ENCODE results near the gene EDEM1.

The EDEM1 gene

DNA sequence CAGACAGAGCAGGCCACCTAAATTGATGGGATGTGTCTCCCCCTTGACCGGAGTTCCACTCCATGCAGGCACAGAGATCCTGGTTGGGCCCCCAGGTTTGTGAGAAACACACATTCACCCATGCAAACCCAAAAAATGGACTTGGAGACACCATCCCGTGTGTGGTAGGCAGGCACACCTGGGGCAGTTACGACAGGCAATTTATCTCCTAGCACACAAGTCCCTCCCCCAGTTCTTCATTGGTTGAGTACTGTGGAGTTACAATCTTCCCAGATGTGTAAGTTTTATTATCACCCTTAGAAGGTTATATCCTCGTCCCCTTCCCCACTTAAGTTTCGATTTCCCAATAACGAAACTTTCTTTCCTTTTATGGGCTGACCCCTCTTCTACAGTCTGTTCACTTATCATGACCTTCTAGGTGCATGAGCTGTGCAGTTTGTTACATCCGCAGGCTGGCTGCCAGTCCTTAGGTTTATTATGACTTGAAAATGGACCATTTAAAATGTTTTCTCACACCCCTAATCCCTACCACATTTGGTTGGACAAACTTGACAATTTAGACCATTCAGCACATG, 38.1 kb upstream of the EDEM1 start:
- Histone ChIP-seq H3K4me3 (ENCODE audit: low read length in 2 of 2) (no peak overlapping the region), H3K9ac (ENCODE audit: low read depth in 1 of 2, low read length in 2 of 2) (no peak overlapping the region), H3K4me1 (ENCODE audit: control insufficient read depth in 2 of 2, insufficient read depth in 2 of 2, low read length in 2 of 2) (no peaks in the 10 kb centered on the region), H3K27me3 (ENCODE audit: control insufficient read depth in 2 of 2, insufficient read depth in 2 of 2, low read length in 2 of 2) (no peaks in the 10 kb centered on the region), H3K9me3 (ENCODE audit: control insufficient read depth in 2 of 2, low read length in 2 of 2) (no peaks in the 10 kb centered on the region), H3K36me3 (ENCODE audit: control insufficient read depth in 2 of 2, insufficient read depth in 2 of 2, low read length in 2 of 2) (no peaks in the 10 kb centered on the region), H3K27ac (ENCODE audit: low read depth in 2 of 2, low read length in 2 of 2) (no peak overlapping the region)

DNA sequence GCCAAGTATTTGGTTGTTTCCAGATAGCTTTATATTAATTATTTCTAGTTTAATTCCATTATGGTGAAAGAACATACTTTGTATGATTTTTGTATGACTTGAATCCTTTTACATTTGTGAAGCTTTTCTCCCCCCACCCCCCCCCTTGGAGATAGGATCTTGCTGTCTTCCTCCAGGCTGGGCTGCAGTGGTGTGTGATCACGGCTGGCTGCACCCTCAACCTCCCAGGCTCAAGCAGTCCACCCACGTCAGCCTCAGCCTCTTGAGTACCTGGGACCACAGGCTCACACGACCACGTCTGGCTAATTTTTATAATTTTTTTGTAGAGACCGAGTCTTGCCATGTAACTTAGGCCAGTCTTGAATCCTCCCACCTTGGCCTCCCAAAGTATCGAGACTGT, 35.9 kb upstream of the EDEM1 start:
- H3K4me1 ChIP-seq (ENCODE audit: control insufficient read depth in 2 of 2, insufficient read depth in 2 of 2, low read length in 2 of 2) = no peaks in the 10 kb centered on the region
- no peak overlapping the region for H3K9ac ChIP-seq (ENCODE audit: low read depth in 1 of 2, low read length in 2 of 2)
- no peak overlapping the region for H3K27ac ChIP-seq (ENCODE audit: low read depth in 2 of 2, low read length in 2 of 2)

DNA sequence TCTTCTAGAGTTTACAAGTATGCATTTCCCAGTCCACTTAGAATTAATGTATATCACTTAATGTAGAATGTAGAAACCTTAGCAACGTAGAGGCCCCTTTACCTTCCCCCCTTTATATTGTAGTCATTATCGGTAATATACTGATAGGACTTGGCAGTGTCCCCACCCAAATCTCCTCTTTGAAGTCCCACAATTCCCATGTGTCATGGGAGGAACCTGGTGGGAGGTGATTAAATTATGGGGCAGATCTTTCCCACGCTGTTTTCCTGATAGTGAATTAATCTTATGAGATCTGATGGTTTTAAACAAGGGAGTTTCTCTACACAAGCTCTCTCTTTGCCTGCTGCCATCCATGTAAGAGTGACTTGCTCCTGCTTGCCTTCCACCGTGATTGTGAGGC, 34.4 kb upstream of the EDEM1 start:
- H3K27me3 ChIP-seq (ENCODE audit: control insufficient read depth in 2 of 2, insufficient read depth in 2 of 2, low read length in 2 of 2) = no peaks in the 10 kb centered on the region
- no peak overlapping the region for H3K27ac ChIP-seq (ENCODE audit: low read depth in 2 of 2, low read length in 2 of 2)
- no peak overlapping the region for H3K9ac ChIP-seq (ENCODE audit: low read depth in 1 of 2, low read length in 2 of 2)
- H3K4me3 ChIP-seq (ENCODE audit: low read length in 2 of 2) = no peak overlapping the region
- H3K9me3 ChIP-seq (ENCODE audit: control insufficient read depth in 2 of 2, low read length in 2 of 2) = no peaks in the 10 kb centered on the region
- H3K36me3 ChIP-seq (ENCODE audit: control insufficient read depth in 2 of 2, insufficient read depth in 2 of 2, low read length in 2 of 2) = no peaks in the 10 kb centered on the region
- no peaks in the 10 kb centered on the region for H3K4me1 ChIP-seq (ENCODE audit: control insufficient read depth in 2 of 2, insufficient read depth in 2 of 2, low read length in 2 of 2)

More for the DNA sequence above, 35.9 kb upstream of the EDEM1 start:
- Histone ChIP-seq H3K27me3 (ENCODE audit: control insufficient read depth in 2 of 2, insufficient read depth in 2 of 2, low read length in 2 of 2) (no peaks in the 10 kb centered on the region), H3K4me3 (ENCODE audit: low read length in 2 of 2) (no peak overlapping the region), H3K9me3 (ENCODE audit: control insufficient read depth in 2 of 2, low read length in 2 of 2) (no peaks in the 10 kb centered on the region), H3K36me3 (ENCODE audit: control insufficient read depth in 2 of 2, insufficient read depth in 2 of 2, low read length in 2 of 2) (no peaks in the 10 kb centered on the region)

DNA sequence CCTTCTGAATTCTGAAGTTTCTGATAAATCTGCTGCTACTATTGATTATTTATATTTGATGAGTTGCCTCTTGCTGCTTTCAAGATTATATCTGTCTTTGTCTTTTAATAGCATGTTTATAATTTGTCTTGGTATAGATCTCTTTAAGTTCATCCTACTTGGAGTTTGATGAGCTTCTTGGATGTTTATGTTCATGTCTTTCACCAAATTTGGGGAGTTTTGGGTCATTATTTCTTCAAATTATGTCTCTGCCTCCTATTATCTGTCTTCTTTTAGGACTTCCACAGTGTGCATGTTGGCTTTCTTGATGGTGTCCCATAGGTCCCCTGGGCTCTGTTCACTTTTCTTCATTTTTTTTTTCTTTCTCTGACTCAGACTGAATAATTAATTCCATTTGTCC, 32.3 kb upstream of the EDEM1 start:
- Histone ChIP-seq H3K9ac (ENCODE audit: low read depth in 1 of 2, low read length in 2 of 2) (no peak overlapping the region), H3K4me1 (ENCODE audit: control insufficient read depth in 2 of 2, insufficient read depth in 2 of 2, low read length in 2 of 2) (no peaks in the 10 kb centered on the region), H3K27me3 (ENCODE audit: control insufficient read depth in 2 of 2, insufficient read depth in 2 of 2, low read length in 2 of 2) (no peaks in the 10 kb centered on the region), H3K36me3 (ENCODE audit: control insufficient read depth in 2 of 2, insufficient read depth in 2 of 2, low read length in 2 of 2) (no peaks in the 10 kb centered on the region), H3K27ac (ENCODE audit: low read depth in 2 of 2, low read length in 2 of 2) (no peak overlapping the region), H3K4me3 (ENCODE audit: low read length in 2 of 2) (no peak overlapping the region), H3K9me3 (ENCODE audit: control insufficient read depth in 2 of 2, low read length in 2 of 2) (no peaks in the 10 kb centered on the region)

DNA sequence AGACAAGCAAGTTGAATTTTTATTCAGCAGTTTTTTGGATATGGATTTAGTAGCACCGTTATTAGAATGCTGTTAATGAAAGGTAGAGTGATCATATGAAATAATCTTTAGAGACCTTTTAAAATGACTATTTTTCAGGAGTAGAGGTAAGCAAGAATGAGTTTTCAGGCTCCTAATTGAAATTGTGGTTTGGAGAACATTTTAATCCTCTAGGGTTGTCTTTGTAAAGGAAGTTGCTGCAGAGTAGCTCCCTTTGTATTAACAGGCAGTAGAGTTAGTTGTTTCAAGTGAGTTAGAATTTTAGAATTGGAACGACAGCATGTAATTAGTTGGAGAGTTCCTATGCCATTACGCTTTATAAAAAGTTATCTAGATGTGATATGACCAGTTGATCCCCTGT, 27.2 kb upstream of the EDEM1 start:
- Histone ChIP-seq H3K4me3 (ENCODE audit: low read length in 2 of 2) (no peak overlapping the region), H3K36me3 (ENCODE audit: control insufficient read depth in 2 of 2, insufficient read depth in 2 of 2, low read length in 2 of 2) (no peaks in the 10 kb centered on the region), H3K9ac (ENCODE audit: low read depth in 1 of 2, low read length in 2 of 2) (no peak overlapping the region), H3K27me3 (ENCODE audit: control insufficient read depth in 2 of 2, insufficient read depth in 2 of 2, low read length in 2 of 2) (no peaks in the 10 kb centered on the region), H3K9me3 (ENCODE audit: control insufficient read depth in 2 of 2, low read length in 2 of 2) (no peaks in the 10 kb centered on the region), H3K4me1 (ENCODE audit: control insufficient read depth in 2 of 2, insufficient read depth in 2 of 2, low read length in 2 of 2) (no peaks in the 10 kb centered on the region), H3K27ac (ENCODE audit: low read depth in 2 of 2, low read length in 2 of 2) (no peak overlapping the region)

DNA sequence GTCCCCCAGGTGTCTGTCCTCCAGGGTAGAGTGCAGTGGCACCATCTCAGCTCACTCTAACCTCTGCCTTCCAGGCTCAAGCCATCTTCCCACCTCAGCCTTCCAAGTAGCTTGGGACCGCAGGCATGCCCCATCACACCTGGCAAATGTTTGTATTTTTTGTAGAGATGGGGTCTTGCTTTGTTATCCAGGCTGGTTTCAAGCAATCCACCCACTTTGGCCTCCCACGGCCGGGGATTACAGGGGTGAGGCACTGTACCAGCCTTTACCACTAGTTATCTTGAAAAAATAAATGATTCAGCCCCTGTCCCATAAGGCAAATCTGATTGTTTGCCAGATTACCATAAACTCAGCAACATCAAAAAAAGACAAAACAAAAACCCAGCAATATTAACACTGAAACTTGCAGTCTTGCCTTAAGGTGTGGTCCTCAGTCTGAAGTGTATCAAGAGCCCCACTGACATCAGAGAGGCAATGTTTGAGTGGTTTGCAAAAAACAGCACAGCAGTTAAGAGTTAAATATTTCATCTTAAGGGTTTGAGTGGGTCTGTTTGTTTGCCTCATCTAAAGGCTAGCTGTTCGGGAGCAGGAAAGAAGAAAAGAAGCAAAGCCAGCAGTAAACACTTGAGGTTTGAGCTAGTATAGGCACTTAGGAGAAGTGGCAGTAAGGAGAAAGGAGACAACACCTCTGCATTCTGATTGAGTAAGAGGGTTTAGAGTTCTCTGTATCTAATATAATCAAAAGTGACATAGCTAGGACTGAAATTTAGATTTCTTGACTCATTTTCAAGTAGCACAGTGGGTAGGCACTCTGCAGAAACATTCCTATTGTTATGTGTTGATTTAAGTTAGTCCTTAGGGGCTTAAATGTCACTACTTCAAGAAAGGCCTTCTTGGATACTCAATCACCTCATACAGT, 26.3 kb upstream of the EDEM1 start:
- no peaks in the 10 kb centered on the region for H3K9me3 ChIP-seq (ENCODE audit: control insufficient read depth in 2 of 2, low read length in 2 of 2)
- H3K36me3 ChIP-seq (ENCODE audit: control insufficient read depth in 2 of 2, insufficient read depth in 2 of 2, low read length in 2 of 2) = no peaks in the 10 kb centered on the region
- H3K27me3 ChIP-seq (ENCODE audit: control insufficient read depth in 2 of 2, insufficient read depth in 2 of 2, low read length in 2 of 2) = no peaks in the 10 kb centered on the region
- H3K9ac ChIP-seq (ENCODE audit: low read depth in 1 of 2, low read length in 2 of 2) = no peak overlapping the region
- H3K4me1 ChIP-seq (ENCODE audit: control insufficient read depth in 2 of 2, insufficient read depth in 2 of 2, low read length in 2 of 2) = no peaks in the 10 kb centered on the region
- H3K27ac ChIP-seq (ENCODE audit: low read depth in 2 of 2, low read length in 2 of 2) = no peak overlapping the region
- H3K4me3 ChIP-seq (ENCODE audit: low read length in 2 of 2) = no peak overlapping the region

DNA sequence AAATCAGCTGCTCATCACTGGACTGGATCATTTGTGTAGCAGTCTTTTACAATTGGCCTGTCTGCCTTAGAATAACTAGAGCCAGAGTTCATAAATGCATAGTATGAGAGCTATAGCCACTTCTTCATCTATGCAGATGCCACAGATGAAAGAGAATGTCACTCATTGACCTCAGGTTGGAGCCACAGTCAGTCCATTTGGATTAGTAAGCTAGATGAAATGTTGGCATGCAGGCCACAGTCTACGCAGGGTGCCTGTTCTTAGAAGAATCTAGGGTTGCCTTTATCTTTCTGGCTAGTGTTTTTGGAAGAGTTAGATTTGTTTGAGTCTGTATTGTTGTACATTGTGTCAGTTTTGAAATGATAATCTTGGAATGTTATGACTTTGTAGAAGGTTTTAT, 25.4 kb upstream of the EDEM1 start:
- Histone ChIP-seq H3K27me3 (ENCODE audit: control insufficient read depth in 2 of 2, insufficient read depth in 2 of 2, low read length in 2 of 2) (no peaks in the 10 kb centered on the region), H3K9me3 (ENCODE audit: control insufficient read depth in 2 of 2, low read length in 2 of 2) (no peaks in the 10 kb centered on the region), H3K27ac (ENCODE audit: low read depth in 2 of 2, low read length in 2 of 2) (no peak overlapping the region), H3K4me1 (ENCODE audit: control insufficient read depth in 2 of 2, insufficient read depth in 2 of 2, low read length in 2 of 2) (no peaks in the 10 kb centered on the region), H3K36me3 (ENCODE audit: control insufficient read depth in 2 of 2, insufficient read depth in 2 of 2, low read length in 2 of 2) (no peaks in the 10 kb centered on the region), H3K9ac (ENCODE audit: low read depth in 1 of 2, low read length in 2 of 2) (no peak overlapping the region), H3K4me3 (ENCODE audit: low read length in 2 of 2) (no peak overlapping the region)

DNA sequence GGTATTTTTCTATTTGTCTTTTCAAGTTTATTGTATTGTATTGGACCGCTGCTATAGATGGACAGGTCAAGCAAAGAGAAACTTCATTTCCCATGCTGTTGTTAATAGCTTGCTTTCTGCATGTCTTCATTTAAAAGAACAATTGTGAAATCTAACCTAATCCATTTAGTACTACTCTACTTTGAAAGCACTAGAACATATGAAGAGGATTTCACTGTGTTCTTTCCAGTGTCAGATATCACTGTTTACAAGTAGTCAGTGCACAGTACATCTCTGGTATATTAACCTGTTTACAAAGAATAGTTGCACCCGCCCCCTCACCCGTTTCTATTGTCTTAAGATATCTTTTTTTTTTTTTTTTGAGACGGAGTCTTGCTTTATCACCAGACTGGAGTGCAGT, 21.8 kb upstream of the EDEM1 start:
- H3K4me1 ChIP-seq (ENCODE audit: control insufficient read depth in 2 of 2, insufficient read depth in 2 of 2, low read length in 2 of 2) = no peaks in the 10 kb centered on the region
- no peaks in the 10 kb centered on the region for H3K36me3 ChIP-seq (ENCODE audit: control insufficient read depth in 2 of 2, insufficient read depth in 2 of 2, low read length in 2 of 2)
- no peak overlapping the region for H3K4me3 ChIP-seq (ENCODE audit: low read length in 2 of 2)
- H3K27ac ChIP-seq (ENCODE audit: low read depth in 2 of 2, low read length in 2 of 2) = no peak overlapping the region
- no peaks in the 10 kb centered on the region for H3K27me3 ChIP-seq (ENCODE audit: control insufficient read depth in 2 of 2, insufficient read depth in 2 of 2, low read length in 2 of 2)
- H3K9me3 ChIP-seq (ENCODE audit: control insufficient read depth in 2 of 2, low read length in 2 of 2) = no peaks in the 10 kb centered on the region
- H3K9ac ChIP-seq (ENCODE audit: low read depth in 1 of 2, low read length in 2 of 2) = no peak overlapping the region

DNA sequence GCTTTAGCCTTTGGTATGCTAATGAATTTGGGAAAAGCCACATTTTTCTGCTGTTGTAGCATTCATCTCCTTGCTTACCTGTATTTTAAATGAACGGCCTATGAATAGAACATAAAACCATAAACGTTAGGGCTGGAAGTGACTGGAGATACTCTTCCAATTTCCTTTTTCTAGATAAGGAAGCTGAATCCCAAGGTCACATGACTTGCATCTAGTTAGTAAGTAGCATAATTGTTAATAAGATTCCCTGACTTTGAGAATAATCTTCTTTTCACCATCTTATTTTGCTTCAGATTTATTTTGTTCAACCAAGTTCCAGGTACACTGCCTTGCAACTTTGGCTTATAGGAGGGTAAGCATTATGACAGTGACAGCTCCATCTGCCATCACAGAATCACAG, 20.7 kb upstream of the EDEM1 start:
- Histone ChIP-seq H3K4me1 (ENCODE audit: control insufficient read depth in 2 of 2, insufficient read depth in 2 of 2, low read length in 2 of 2) (no peaks in the 10 kb centered on the region), H3K27ac (ENCODE audit: low read depth in 2 of 2, low read length in 2 of 2) (no peak overlapping the region), H3K36me3 (ENCODE audit: control insufficient read depth in 2 of 2, insufficient read depth in 2 of 2, low read length in 2 of 2) (peaks cover 2 to 4% of the 10 kb centered on the region in 2 donors), H3K9me3 (ENCODE audit: control insufficient read depth in 2 of 2, low read length in 2 of 2) (no peaks in the 10 kb centered on the region), H3K27me3 (ENCODE audit: control insufficient read depth in 2 of 2, insufficient read depth in 2 of 2, low read length in 2 of 2) (no peaks in the 10 kb centered on the region), H3K4me3 (ENCODE audit: low read length in 2 of 2) (no peak overlapping the region), H3K9ac (ENCODE audit: low read depth in 1 of 2, low read length in 2 of 2) (no peak overlapping the region)

DNA sequence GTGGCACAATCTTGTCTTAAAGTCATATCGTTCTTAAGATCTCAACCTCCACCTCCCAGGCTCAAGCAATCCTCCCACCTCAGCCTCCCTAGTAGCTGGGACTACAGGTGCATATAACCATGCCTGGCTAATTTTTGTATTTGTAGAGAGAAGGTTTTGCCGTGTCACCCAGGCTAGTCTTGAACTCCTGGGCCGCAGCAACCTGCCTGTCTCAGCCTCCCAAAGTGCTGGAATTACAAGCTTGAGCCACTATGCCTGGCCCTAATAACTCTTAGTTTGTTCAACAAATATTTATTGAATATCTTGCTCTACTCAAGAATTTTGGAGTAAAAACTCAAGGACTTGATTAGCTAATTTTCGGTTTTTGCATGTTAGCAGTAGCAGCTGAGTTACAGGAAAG, 19.4 kb upstream of the EDEM1 start:
- Histone ChIP-seq H3K27me3 (ENCODE audit: control insufficient read depth in 2 of 2, insufficient read depth in 2 of 2, low read length in 2 of 2) (no peaks in the 10 kb centered on the region), H3K36me3 (ENCODE audit: control insufficient read depth in 2 of 2, insufficient read depth in 2 of 2, low read length in 2 of 2) (peaks cover 11 to 13% of the 10 kb centered on the region in 2 donors), H3K4me1 (ENCODE audit: control insufficient read depth in 2 of 2, insufficient read depth in 2 of 2, low read length in 2 of 2) (no peaks in the 10 kb centered on the region), H3K9me3 (ENCODE audit: control insufficient read depth in 2 of 2, low read length in 2 of 2) (no peaks in the 10 kb centered on the region), H3K9ac (ENCODE audit: low read depth in 1 of 2, low read length in 2 of 2) (no peak overlapping the region), H3K4me3 (ENCODE audit: low read length in 2 of 2) (no peak overlapping the region), H3K27ac (ENCODE audit: low read depth in 2 of 2, low read length in 2 of 2) (no peak overlapping the region)

Measured in mucosa of rectum (tissue), 2 donors.